22Rv1 (cell line): ENCODE results near the gene PSORS1C2.

Source experiments
- H3K27ac ChIP-seq: fragments of 450-650 bp; 2 replicates; pipeline ENCODE4 v1.5.1; 2017
- CTCF ChIP-seq: fragments of 450-650 bp; IDR thresholded peaks from 2 replicates; pipeline ENCODE4 v1.5.1; 2017; ENCODE audit warnings: mild to moderate bottlenecking
- ZFX ChIP-seq: fragments of 450-650 bp; IDR thresholded peaks from 2 replicates; pipeline ENCODE4 v1.6.1; 2017; ENCODE audit warnings: antibody characterized with exemption, borderline replicate concordance

PSORS1C2 gene

GRCh38 chr6:31092238-31092637 is 46.6 kb downstream of the PSORS1C2 start:
- H3K27ac ChIP-seq, result no peak overlapping the region
- TF ChIP-seq ZFX, result no peak
- TF ChIP-seq CTCF, result no peak

- no peak overlapping the region for H3K27ac ChIP-seq
- TF ChIP-seq ZFX, result no peak
- no peak for TF ChIP-seq CTCF
These were observed 47.2 kb downstream of the PSORS1C2 start for GRCh38 chr6:31091680-31092079.

- no peak for TF ChIP-seq ZFX
- H3K27ac ChIP-seq, result no peak overlapping the region
These were observed 47.9 kb downstream of the PSORS1C2 start for GRCh38 chr6:31090973-31091364.

- no peak overlapping the region for H3K27ac ChIP-seq
- TF ChIP-seq CTCF, result no peak
- no peak for TF ChIP-seq ZFX
These were observed 48.4 kb downstream of the PSORS1C2 start for GRCh38 chr6:31090275-31090972.
